ENCODE measurements around the gene OXGR1. TPM values are rescaled to one million over a fixed set of nuclear protein-coding genes. Genes with fewer than 3 reads are reported as not detected.
"Not testable (repeated sequence)": the region's sequence is repeated elsewhere in the genome, so short reads cannot be mapped to it uniquely, and the experiment has no call there.

Gene OXGR1
- polyA plus RNA-seq, 1 donor (not counting 4 experiments of a cell fraction or from before 2014, with no cell fraction given): not detected

GRCh38 chr13:97027162-97027554, 32.9 kb upstream of the OXGR1 start:
- DNase-seq (ENCODE audit: low read depth, low spot score): no peak
- Histone ChIP-seq H3K9me1 (ENCODE audit: control insufficient read depth, extremely low read depth, insufficient read depth, low read length) (no peaks in the 10 kb centered on the region), H3K4me2 (ENCODE audit: control insufficient read depth, extremely low read depth, insufficient read depth, low read depth, low read length) (no peak overlapping the region), H3K4me1 (ENCODE audit: control insufficient read depth, extremely low read depth, insufficient read depth, low read length) (peaks cover 3% of the 10 kb centered on the region), H3K9ac (ENCODE audit: control insufficient read depth, extremely low read depth, insufficient read depth, low read length) (no peak overlapping the region), H3K79me2 (ENCODE audit: control insufficient read depth, insufficient read depth, low read length) (no peaks in the 10 kb centered on the region), H3K9me3 (ENCODE audit: control insufficient read depth, low read depth, low read length) (no peaks in the 10 kb centered on the region), H3K36me3 (ENCODE audit: control insufficient read depth in 2 of 2, extremely low read depth in 1 of 2, insufficient read depth in 2 of 2, low read length in 2 of 2) (no peaks in the 10 kb centered on the region), H4K20me1 (ENCODE audit: control insufficient read depth, extremely low read depth, insufficient read depth, low read length) (no peaks in the 10 kb centered on the region), H3K27me3 (ENCODE audit: control insufficient read depth, extremely low read depth, insufficient read depth, low read length) (no peaks in the 10 kb centered on the region), H3K27ac (ENCODE audit: control insufficient read depth, insufficient read depth, low read length) (no peak overlapping the region), H2AFZ (ENCODE audit: control insufficient read depth, low read length) (no peak overlapping the region), H3K4me3 (ENCODE audit: control insufficient read depth in 2 of 3, extremely low read depth in 1 of 3, insufficient read depth in 2 of 3, low read depth in 1 of 3, low read length in 3 of 3) (no peak overlapping the region)
- dilution Hi-C loops (cut with MboI; ENCODE audit: extremely low pct_ligation_motif_present, low sequenced_read_pairs): no loop called here
- FAIRE-seq: no peak
- TF ChIP-seq EZH2 (IDR thresholded peaks at IDR 0.05; ENCODE audit: low read length): no peak
- TF ChIP-seq, protein P1, sequence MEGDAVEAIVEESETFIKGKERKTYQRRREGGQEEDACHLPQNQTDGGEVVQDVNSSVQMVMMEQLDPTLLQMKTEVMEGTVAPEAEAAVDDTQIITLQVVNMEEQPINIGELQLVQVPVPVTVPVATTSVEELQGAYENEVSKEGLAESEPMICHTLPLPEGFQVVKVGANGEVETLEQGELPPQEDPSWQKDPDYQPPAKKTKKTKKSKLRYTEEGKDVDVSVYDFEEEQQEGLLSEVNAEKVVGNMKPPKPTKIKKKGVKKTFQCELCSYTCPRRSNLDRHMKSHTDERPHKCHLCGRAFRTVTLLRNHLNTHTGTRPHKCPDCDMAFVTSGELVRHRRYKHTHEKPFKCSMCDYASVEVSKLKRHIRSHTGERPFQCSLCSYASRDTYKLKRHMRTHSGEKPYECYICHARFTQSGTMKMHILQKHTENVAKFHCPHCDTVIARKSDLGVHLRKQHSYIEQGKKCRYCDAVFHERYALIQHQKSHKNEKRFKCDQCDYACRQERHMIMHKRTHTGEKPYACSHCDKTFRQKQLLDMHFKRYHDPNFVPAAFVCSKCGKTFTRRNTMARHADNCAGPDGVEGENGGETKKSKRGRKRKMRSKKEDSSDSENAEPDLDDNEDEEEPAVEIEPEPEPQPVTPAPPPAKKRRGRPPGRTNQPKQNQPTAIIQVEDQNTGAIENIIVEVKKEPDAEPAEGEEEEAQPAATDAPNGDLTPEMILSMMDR (optimal IDR thresholded peaks at IDR 0.05 in 1 of 3, IDR thresholded peaks at IDR 0.05 in 1 of 3, conservative IDR thresholded peaks at IDR 0.05 in 1 of 3; ENCODE audit: extremely low read depth in 1 of 3, insufficient read depth in 2 of 3, low read length in 3 of 3): no peak

GRCh38 chr13:97026531-97027161, 32.4 kb upstream of the OXGR1 start:
- no peak overlapping the region for H3K9ac ChIP-seq (ENCODE audit: control insufficient read depth, extremely low read depth, insufficient read depth, low read length)
- FAIRE-seq (no peak), DNase-seq (ENCODE audit: low read depth, low spot score) (no peak)
- no peak overlapping the region for H2AFZ ChIP-seq (ENCODE audit: control insufficient read depth, low read length)
- H3K27me3 ChIP-seq (ENCODE audit: control insufficient read depth, extremely low read depth, insufficient read depth, low read length): no peaks in the 10 kb centered on the region
- no peak overlapping the region for H3K4me2 ChIP-seq (ENCODE audit: control insufficient read depth, extremely low read depth, insufficient read depth, low read depth, low read length)
- H3K9me1 ChIP-seq (ENCODE audit: control insufficient read depth, extremely low read depth, insufficient read depth, low read length): no peaks in the 10 kb centered on the region
- H3K4me1 ChIP-seq (ENCODE audit: control insufficient read depth, extremely low read depth, insufficient read depth, low read length): peaks cover under 1% of the 10 kb centered on the region
- no peaks in the 10 kb centered on the region for H4K20me1 ChIP-seq (ENCODE audit: control insufficient read depth, extremely low read depth, insufficient read depth, low read length)
- dilution Hi-C loops (cut with MboI; ENCODE audit: extremely low pct_ligation_motif_present, low sequenced_read_pairs): no loop called here
- no peak overlapping the region for H3K27ac ChIP-seq (ENCODE audit: control insufficient read depth, insufficient read depth, low read length)
- no peaks in the 10 kb centered on the region for H3K9me3 ChIP-seq (ENCODE audit: control insufficient read depth, low read depth, low read length)
- no peaks in the 10 kb centered on the region for H3K79me2 ChIP-seq (ENCODE audit: control insufficient read depth, insufficient read depth, low read length)
- TF ChIP-seq, protein P1 (optimal IDR thresholded peaks at IDR 0.05 in 1 of 3, IDR thresholded peaks at IDR 0.05 in 1 of 3, conservative IDR thresholded peaks at IDR 0.05 in 1 of 3; ENCODE audit: extremely low read depth in 1 of 3, insufficient read depth in 2 of 3, low read length in 3 of 3): no peak
- no peak for TF ChIP-seq EZH2 (IDR thresholded peaks at IDR 0.05; ENCODE audit: low read length)
- no peaks in the 10 kb centered on the region for H3K36me3 ChIP-seq (ENCODE audit: control insufficient read depth in 2 of 2, extremely low read depth in 1 of 2, insufficient read depth in 2 of 2, low read length in 2 of 2)
- no peak overlapping the region for H3K4me3 ChIP-seq (ENCODE audit: control insufficient read depth in 2 of 3, extremely low read depth in 1 of 3, insufficient read depth in 2 of 3, low read depth in 1 of 3, low read length in 3 of 3)

DNA sequence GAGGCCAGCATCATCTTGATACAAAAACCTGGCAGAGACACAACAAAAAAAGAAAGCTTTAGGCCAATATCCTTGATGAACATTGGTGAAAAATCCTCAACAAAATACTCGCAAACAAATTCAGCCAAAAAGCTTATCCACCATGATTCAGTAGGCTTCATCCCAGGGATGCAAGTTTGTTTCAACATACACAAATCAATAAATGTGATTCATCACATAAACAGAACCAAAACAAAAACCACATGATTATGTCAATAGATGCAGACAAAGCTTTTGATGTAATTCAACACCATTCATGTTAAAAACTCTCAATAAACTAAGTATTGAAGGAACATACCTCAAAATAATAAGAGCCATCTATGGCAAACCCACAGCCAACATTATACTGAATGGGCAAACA, 29.5 kb upstream of the OXGR1 start:
- H3K9me1 ChIP-seq (ENCODE audit: control insufficient read depth, extremely low read depth, insufficient read depth, low read length); H3K4me3 ChIP-seq (ENCODE audit: control insufficient read depth in 2 of 3, extremely low read depth in 1 of 3, insufficient read depth in 2 of 3, low read depth in 1 of 3, low read length in 3 of 3); H3K79me2 ChIP-seq (ENCODE audit: control insufficient read depth, insufficient read depth, low read length); H3K36me3 ChIP-seq (ENCODE audit: control insufficient read depth in 2 of 2, extremely low read depth in 1 of 2, insufficient read depth in 2 of 2, low read length in 2 of 2); H3K4me1 ChIP-seq (ENCODE audit: control insufficient read depth, extremely low read depth, insufficient read depth, low read length); FAIRE-seq; dilution Hi-C loops (cut with MboI; ENCODE audit: extremely low pct_ligation_motif_present, low sequenced_read_pairs); DNase-seq (ENCODE audit: low read depth, low spot score); H2AFZ ChIP-seq (ENCODE audit: control insufficient read depth, low read length); H3K9me3 ChIP-seq (ENCODE audit: control insufficient read depth, low read depth, low read length); H3K9ac ChIP-seq (ENCODE audit: control insufficient read depth, extremely low read depth, insufficient read depth, low read length); H3K27ac ChIP-seq (ENCODE audit: control insufficient read depth, insufficient read depth, low read length); H4K20me1 ChIP-seq (ENCODE audit: control insufficient read depth, extremely low read depth, insufficient read depth, low read length); H3K27me3 ChIP-seq (ENCODE audit: control insufficient read depth, extremely low read depth, insufficient read depth, low read length); H3K4me2 ChIP-seq (ENCODE audit: control insufficient read depth, extremely low read depth, insufficient read depth, low read depth, low read length): not testable (repeated sequence)

Measured in keratinocyte (primary cell).